NCI-H1417 treated with DMSO at 0.1 percent for 48 hours (cell line): ENCODE results near the gene CRLF3.
"Not testable (repeated sequence)": the region's sequence is repeated elsewhere in the genome, so short reads cannot be mapped to it uniquely, and the experiment has no call there.

Experiments
- DNase-seq: peaks from one replicate; lab custom pipeline; 2025; lab: John Stamatoyannopoulos, UW

The CRLF3 gene, protein sequence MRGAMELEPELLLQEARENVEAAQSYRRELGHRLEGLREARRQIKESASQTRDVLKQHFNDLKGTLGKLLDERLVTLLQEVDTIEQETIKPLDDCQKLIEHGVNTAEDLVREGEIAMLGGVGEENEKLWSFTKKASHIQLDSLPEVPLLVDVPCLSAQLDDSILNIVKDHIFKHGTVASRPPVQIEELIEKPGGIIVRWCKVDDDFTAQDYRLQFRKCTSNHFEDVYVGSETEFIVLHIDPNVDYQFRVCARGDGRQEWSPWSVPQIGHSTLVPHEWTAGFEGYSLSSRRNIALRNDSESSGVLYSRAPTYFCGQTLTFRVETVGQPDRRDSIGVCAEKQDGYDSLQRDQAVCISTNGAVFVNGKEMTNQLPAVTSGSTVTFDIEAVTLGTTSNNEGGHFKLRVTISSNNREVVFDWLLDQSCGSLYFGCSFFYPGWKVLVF

DNA sequence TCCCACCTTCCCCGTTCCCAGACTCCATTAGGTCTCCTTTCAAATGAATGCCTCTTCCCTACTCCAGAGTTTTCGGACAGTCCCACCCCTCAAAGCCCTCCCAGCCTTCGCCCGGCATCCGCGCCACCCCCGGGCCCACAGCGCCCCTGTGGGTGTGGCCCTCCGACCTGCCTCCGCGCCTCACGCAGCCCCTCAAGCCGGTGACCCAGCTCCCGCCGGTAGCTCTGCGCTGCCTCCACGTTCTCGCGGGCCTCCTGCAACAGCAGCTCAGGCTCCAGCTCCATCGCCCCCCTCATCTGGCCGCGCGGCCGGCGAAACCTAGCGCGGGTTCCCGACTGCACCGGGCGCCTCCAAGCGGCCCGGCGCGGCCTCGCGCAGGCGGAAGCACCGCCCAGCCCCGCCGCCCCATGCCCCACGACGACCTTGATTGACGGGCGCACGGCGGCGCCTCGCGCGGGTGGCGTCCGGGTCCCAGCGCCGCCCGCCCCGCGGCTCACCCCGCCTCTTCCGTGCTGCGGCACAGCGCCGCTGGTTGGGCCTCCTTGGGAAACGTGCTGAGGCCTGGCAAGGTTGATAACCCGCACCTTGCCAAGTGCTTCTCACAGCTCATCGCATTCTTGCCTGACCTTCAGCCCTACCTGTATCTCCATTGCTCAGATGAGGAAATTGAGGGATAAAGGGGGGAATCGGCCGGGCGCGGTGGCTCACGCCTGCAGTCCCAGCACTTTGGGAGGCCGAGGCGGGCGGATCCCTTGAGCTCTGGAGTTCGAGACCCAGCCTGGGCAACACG, at the start of gene CRLF3:
CRLF3 (minus strand) TSS at position 337 of the 790 bp plus-strand sequence; CDS start at position 296, 41 bp downstream.
- peak; percentile 63 for DNase-seq

GRCh38 chr17:30869005-30869404, 44.5 kb upstream of the CRLF3 start:
- no peak for DNase-seq

DNA sequence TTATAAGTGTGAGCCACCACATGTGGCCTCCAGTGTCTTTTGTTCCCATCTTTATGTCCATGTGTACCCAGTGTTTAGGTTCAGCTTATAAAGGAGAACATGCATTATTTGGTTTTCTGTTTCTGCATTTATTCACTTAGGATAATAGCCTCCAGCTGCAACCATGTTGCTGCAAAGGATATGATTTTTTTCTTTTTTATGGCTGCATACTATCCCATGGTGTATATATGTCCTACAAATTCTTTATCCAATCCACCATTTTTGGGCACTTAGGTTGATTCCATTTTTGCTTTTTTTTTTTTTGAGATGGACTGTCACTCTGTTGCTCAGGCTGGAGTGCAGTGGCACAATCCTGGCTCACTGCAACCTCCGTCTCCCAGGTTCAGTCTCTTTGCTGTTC, 40.1 kb upstream of the CRLF3 start:
- no peak for DNase-seq

GRCh38 chr17:30858556-30859250, 34.2 kb upstream of the CRLF3 start:
- no peak for DNase-seq

DNA sequence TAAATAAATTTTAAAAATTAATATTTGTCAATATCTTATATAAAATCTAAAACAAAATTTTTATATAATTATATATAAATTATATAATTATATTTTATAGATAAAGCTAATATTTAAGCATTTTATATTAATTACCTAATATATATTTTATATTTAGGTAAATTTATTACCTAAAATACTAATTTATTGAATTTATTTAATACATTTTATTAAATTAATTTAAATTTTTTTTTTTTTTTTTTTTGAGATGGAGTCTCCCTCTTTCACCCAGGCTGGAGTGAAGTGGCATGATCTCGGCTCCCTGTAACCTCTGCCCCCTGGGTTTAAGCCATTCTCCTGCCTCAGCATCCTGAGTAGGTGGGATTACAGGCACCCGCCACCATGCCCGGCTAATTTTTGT, 29.7 kb upstream of the CRLF3 start:
- no peak for DNase-seq

- no peak for DNase-seq
These were observed 23.5 kb upstream of the CRLF3 start for GRCh38 chr17:30848021-30848420.

DNA sequence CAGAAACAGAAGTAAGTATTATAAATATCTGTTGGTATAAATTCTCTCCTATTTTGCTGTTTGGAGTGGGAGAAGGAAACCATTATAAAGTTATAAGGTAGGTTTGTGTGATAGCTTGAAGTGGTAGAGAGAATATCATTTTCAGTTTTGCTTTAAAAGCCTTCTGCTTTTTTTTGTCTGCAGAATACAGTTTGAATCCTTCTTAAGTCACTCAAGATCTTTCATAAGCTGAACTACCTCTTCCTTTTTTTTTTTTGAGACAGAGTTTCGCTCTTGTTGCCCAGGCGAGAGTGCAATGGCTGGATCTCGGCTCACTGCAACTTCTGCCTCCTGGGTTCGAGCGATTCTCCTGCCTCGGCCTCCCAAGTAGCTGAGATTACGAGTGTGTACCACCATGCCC, 16.3 kb upstream of the CRLF3 start:
- no peak for DNase-seq

DNA sequence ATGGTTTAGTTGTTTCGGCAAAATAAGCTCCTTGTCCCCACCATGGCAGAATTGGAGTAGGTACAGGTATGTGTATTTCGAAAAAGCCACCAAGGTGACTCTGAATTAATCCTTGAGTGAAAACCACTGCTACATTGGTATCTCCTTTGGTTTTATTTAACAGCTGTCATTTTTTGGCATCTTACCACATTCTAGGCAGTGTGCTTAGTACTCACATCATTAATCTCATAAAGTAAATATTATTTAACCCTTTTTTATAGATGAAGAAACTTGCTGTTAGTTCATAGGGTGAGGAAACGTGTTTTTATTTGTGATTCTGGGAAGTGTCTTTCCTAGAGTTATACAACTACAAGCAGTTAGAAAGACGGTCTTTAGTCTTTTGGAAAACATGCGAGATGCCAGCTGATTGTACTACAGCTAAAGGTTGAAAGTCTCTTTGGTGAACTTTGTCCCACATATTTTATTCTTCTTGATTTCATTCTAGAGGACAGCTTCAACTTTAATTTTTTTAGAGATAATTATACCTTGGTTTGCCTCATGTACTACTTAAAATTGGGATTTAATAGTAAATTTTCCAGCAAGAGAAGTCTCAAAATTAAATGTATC, 13.8 kb upstream of the CRLF3 start:
- no peak for DNase-seq

DNA sequence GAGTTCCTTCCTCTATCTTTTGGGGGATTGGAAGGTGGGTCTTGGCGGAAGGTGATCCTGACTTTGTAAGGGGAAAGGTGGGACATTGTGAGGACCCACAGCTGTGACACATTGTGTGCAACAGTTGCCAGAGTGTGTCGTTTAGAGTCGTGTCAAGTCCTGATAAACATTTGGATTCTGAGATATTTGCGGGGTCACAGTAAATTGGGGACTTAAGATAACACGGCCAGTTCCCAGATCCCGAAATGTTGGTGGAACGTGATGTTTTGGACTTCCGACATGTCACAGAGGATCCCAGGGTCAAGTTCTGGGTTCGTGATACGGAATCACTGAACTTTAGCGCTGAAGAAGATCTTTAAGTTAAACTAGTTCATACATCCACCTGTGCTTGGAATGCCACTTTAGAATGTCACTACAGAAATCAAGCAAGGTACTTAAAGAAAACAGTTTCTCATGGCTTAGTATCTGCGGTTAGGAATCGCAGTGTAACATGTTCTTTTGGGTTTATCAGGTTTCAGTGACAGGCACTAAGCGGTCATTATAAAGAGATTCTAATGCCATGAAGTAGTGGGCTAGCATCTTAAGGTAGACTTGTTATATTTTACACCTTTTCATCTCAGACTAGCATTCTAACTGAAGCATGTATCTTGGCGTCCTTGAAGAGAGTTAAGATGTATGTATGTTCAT, 8.1 kb upstream of the CRLF3 start:
- DNase-seq = no peak

GRCh38 chr17:30831663-30832437, 7.4 kb upstream of the CRLF3 start, which contains the start of gene ATAD5:
Gene ATAD5 (plus strand): TSS chr17:30831966. CDS start chr17:30832348, 382 bp downstream.
- DNase-seq = peak; percentile 70

GRCh38 chr17:30831257-30831656, 6.8 kb upstream of the CRLF3 start:
- no peak for DNase-seq

- DNase-seq = no peak
These were observed 4.5 kb upstream of the CRLF3 start for GRCh38 chr17:30829022-30829421.

DNA sequence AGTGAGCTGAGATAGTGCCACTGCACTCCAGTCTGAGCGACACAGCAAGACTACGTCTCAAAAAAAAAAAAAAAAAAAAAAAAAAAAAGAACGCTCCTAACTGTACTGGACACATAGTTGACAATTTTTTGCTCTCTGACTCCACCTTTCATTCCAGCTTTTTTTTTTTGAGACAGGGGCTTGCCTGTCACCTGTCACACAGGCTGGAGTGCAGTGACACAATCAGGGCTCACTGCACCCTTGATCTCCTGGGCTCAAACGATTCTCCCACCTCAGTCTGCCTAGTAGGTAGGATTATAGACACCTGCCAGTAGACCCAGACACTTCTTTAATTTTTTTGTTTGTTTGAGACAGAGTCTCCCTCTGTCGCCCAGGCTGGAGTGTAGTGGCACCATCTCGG, 2.6 kb upstream of the CRLF3 start:
- DNase-seq = no peak

- DNase-seq = no peak
These were observed 513 bp downstream of the CRLF3 start for GRCh38 chr17:30824002-30824355.

DNA sequence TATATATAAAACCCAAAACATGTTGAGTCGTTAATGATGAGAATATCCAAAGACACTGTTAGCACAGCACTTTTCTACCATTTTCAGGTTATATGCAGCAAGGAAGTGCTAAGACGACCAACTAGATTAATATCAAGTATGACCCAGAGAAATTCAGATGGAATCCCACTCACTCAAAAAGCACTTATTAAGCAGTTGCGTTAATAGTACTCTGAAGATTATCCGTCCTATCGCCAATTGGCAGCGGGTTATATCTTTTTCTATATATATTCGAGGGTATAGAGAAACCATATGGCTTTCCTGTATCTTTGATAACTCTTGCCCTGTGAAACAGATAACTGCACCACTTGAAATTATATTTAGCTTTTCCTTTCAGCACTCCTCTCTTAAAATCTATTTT, 1.1 kb downstream of the CRLF3 start:
- DNase-seq = no peak

DNA sequence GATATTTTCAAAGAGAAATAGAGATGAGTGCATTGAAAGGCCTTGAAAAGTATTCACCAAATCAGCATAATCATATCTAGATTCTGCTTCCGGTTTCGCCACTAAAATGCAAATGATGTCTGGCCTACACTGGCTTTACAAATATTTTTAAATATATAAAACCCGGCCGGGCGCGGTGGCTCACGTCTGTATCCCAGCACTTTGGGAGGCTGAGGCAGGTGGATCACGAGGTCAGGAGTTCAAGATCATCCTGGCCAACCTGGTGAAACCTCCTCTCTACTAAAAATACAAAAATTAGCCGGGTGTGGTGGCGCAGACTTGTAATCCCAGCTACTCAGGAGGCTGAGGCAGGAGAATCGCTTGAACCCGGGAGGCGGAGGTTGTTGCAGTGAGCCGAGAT, 1.6 kb downstream of the CRLF3 start:
- DNase-seq = not testable (repeated sequence)

DNA sequence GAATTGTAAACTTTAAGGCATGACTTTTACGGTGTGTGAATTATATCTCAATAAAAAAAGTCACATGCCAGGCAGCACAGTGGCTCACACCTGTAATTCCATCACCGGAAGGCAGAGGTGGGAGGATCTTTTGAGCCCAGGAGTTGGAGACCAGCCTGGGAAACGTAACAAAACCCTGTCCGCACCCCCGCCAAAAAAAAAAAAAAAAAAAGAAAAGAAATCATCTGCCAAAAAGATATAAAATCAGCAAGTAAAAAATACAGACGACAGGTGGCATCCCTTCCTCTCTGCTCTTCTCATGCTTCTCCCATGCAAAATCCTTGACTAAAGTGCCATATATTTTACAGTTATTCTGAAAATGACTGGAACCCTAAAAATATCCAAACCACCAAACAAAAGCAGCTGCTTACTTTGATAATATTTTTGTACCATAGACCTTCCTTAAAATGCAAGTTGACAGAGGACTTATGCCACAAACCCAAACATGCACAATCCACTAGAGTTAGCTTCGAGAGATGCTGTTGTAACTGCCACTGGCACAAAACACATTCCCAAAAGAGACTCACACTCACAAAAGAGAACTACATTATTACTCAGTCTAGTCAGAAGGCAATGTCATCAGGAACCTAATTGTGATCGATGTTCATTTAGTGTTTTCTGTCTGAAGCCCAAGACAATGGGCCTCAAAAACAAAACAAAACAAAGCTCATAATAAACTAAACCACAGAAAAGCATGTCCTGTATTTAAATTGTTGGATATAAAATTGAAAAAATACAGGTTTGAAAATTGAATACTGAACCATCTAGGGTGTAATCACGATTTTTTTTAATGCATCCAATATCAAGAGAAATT, 2.4 kb downstream of the CRLF3 start:
- no peak for DNase-seq

DNA sequence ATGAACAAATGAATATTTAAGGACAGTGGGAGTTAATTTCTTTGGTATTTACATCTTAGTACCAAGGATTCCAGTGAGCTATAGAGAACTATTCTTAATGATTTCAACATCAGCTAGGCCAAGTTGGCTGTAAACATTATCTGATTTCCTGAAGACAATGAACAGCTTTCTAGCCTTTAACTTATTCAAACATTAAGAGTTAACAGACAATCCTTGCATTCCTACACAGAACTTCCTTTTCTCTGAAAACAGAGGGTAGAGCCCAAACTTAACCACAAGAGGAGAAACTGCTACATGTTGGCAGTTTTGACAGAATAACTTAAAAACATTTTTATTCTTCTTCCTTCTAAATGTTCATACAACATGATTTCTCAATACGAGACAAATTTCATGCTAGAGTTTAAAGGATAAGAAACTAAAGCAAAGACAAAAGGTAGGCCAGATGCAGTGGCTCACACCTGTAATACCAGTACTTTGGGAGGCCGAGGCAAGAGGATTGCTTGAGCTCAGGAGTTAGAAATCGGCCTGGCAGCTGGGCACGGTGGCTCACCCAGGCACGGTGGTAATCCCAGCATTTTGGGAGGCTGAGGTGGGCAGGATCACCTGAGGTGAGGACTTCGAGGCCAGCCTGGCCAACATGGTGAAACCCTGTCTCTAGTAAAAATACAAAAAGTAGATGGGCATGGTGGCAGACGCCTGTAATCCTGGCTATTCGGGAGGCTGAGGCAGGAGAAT, 4.4 kb downstream of the CRLF3 start:
- no peak for DNase-seq

GRCh38 chr17:30816165-30816564, 8.3 kb downstream of the CRLF3 start:
- no peak for DNase-seq
